Measurements from ENCODE around the gene ALPG. TPM values are rescaled to one million over a fixed set of nuclear protein-coding genes. Genes with fewer than 3 reads are reported as not detected.
"Not testable (repeated sequence)": the region's sequence is repeated elsewhere in the genome, so short reads cannot be mapped to it uniquely, and the experiment has no call there.

Gene ALPG
- polyA plus RNA-seq, 1 donor = not detected

DNA sequence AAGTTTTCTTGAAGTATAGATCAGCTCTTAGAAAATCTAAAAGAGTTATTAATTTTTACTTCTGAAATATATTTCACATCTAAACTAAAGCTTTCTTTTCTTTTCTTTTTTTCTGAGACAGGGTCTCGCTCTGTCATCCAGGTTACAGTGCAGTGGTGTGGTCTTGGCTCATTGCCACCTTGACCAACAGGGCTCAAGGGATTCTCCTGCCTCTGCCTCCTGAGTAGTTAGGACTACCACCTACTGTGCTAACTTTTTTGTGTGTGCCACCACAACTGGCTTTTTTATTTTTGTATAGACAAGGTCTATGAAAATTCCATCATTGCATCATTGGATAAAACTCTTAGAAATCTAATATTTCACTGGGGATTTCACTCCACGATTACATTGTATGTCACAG is 10.0 kb upstream of the ALPG start:
- DNase-seq = no peak

DNA sequence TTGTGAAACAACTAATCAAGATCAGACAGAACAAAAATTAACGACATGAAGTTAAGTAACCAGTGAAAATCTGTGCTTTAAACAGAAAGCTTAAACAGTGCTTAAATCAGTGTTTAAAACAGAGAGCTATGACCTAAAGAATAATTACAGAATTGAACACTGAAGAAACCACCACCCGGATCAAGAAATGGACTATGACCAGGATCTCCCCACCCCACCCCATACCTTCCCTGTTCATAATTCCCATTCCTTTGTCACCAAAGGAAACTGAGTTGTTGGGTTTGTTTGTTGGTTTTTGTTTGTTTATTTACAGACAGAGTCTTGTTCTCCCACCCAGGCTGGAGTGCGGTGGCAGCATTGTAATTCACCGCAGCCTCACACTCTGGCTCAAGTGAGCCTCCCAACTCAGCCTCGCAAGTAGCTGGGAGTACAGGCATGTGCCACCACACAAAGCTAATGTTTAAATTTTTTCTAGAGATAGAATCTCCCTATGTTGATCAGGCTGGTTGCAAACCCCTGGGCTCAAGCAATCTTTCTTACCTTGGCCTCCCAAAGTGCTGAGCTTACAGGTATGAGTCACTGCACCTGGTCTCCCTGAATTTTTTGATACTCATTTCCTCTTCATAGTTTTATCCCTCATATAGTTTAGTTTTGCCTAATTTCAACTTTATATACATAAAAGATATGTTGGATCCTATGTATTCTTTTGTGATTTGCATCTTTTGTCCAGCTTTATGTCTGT is 8.2 kb upstream of the ALPG start:
- DNase-seq = no peak

DNA sequence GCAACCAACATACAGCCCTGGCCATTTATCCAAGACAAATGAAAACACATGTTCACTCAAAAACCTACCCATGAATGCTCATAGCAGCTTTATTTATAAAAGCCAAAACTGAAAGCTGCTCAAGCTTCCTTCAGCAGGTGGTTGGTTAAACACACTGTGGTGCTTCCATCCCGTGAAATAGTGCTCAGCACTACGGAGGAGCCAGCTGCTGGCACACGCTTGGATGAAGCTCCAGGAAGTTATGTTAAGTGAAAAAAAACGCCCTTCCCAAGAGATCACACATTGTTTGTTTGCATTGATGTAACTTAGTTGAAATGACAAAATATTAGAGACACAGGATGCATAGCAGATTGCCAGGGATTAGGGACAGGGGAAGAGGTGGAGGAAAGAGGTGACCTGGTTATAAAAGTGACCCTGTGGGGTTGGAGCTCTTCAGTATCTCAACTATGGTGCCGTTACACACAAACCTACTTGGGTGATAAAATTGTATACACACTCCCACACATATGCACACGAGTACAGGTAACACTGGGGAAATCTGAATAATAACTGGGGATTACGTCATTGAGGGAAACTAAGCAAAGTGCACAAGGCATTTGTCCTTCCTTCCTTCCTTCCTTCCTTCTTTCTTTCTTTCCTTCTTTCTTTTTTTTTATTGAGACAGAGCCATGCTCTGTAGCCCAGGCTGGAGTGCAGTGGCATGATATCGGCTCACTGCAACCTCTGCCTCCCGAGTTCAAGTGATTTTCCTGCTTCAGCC is 6.2 kb upstream of the ALPG start:
- no peak for DNase-seq

DNA sequence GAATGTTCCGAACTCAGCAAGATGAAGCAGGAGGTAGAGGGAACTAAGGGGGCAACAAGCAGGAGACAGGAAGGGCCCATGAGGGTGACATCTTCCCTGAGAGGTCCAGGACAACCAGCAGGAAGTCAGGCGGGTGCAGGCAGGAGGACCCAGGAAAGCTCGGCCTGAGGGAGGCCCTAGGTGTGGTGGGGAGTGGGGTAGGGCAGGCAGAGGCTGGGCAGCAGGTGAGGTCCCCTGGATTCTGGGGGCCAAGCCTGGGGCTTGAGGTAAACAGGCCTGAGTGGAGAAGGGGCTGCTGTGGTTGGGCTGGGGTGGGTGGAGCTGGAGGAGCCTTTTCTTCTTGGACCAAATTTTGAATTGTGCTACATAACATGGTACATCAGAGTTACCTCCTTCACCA is 4.1 kb upstream of the ALPG start:
- DNase-seq = no peak

GRCh38 chr2:232405943-232406510 is 617 bp upstream of the ALPG start:
- no peak for DNase-seq

DNA sequence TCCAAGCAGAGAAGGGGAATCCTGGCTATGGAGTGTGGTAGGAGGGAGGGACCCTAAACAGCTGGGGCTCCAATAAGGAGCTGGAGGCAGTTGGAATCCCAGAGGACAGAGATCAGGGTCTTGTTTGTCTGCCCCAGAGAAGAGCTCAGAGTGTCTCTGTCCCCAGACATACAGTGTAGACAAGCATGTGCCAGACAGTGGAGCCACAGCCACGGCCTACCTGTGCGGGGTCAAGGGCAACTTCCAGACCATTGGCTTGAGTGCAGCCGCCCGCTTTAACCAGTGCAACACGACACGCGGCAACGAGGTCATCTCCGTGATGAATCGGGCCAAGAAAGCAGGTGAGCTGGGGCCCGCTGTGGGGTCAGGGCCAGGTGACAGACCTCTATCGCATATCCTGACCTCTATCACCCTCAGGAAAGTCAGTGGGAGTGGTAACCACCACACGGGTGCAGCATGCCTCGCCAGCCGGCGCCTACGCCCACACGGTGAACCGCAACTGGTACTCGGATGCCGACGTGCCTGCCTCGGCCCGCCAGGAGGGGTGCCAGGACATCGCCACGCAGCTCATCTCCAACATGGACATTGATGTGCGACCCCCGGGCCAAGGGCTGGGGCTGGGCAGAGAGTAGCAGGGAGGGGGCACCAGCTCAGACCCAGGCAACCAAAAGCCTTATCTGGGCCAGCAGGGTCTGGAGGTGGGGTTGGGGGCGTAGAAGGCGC is 945 bp downstream of the ALPG start:
- not testable (repeated sequence) for DNase-seq

- not testable (repeated sequence) for DNase-seq
Measured at GRCh38 chr2:232408269-232408668, 1.6 kb downstream of the ALPG start.

DNA sequence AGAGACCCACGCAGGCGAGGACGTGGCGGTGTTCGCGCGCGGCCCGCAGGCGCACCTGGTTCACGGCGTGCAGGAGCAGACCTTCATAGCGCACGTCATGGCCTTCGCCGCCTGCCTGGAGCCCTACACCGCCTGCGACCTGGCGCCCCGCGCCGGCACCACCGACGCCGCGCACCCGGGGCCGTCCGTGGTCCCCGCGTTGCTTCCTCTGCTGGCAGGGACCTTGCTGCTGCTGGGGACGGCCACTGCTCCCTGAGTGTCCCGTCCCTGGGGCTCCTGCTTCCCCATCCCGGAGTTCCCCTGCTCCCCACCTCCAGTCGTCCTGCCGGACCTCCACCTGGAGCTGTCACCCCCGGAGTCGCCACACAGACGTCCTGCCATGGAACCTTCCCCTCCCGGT is 3.0 kb downstream of the ALPG start:
- not testable (repeated sequence) for DNase-seq

- no peak for DNase-seq
Measured at GRCh38 chr2:232410238-232410900, 3.7 kb downstream of the ALPG start.

DNA sequence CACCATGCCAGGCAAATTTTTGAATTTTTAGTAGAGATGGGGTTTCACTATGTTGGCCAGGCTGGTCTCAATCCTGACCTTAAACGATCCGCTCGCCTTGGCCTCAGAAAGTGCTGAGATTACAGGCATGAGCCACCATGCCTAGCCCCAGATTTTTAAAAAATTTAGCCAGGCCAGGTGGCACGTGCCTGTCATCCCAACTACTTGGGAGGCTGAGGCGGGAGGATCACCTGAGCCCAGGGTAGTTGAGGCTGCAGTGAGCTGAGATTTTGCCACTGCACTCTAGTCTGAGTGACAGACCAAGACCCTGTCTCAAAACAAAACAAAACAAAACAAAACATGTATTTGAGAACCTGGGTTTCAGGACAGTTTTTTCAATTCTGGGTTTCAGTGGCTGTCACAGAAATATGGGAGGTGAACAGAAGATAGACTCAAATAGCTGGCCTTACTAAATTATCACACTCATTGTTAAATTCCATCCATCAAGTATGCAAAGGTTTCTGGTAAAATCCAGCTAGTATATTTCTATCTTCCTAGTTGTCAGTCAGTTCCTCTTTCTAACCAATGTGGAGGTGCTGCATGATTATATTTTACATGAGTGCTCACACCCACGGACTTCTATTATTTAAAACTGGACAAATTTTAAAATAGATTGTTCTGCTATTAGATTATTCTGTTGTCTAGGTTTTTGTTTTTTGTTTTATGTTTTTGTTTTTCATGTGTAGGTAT is 5.4 kb downstream of the ALPG start:
- no peak for DNase-seq

DNA sequence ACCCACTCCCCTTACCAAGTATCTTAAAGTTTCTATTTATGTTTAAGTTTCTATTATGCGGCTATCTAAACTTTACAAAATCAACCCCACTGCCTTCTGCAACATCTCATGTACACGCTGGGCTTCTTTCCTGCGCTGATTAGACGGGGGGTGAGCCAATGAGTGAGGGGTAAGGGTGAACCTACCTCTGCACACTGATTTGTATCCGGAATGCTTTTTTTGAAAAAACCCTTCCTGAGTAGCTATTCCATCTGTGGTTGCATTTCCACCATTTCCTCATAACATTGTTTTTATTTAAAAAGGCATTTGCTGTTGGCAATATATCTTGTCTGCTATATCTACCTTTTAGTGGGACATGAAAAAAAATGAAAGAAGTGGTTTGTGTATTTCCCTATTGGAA is 6.3 kb downstream of the ALPG start:
- DNase-seq = no peak

DNA sequence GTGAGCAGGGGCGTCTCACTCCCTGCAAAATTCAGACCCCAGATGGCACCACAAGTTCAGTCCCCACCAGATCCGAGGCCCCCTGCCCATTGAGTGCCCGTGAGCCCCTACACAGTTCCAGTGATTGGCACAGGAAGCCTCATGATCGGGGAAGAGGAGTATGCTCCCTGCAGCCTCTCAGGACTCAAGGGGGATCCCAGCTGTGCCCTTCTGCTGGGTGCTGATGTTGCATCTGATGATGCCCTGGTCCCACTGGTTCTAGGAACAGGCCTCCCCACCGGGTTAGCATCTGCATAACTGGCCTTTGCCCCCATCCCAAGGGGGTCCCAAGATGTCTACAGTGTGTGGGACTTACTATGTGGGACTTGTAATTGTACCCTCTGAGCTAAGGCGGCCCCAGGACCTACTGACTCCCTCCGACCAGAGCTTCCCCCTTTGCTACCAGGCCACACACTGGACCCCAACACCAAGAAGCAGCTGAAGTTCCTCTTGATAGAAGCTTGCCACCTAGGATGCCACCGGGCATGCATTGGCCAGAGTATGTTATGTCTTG is 8.6 kb downstream of the ALPG start:
- no peak for DNase-seq

- no peak for DNase-seq
Measured at GRCh38 chr2:232415736-232416520, 9.3 kb downstream of the ALPG start.

- no peak for DNase-seq
Measured at GRCh38 chr2:232416521-232417470, 10.2 kb downstream of the ALPG start.

GRCh38 chr2:232417489-232417888 is 10.8 kb downstream of the ALPG start:
- no peak for DNase-seq

DNA sequence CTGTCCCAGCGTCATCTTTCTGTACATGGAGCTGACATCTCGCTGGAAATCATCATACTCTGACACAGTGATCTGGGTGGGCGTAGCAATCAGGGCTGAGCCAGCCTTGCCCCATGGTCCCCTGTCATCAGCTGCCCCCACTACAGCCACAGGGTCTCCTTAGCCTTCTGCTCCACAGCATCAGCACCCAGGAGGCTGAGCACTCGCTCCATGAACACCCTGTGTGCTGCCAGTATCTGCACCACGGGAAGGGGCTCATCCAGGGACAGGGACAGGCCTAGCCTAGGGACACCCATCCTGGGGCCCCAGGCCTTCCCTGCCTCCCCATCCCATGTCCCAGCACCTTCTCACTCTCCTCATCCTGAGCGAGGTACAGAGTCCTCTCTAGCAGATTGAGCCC is 11.4 kb downstream of the ALPG start:
- DNase-seq = no peak

DNA sequence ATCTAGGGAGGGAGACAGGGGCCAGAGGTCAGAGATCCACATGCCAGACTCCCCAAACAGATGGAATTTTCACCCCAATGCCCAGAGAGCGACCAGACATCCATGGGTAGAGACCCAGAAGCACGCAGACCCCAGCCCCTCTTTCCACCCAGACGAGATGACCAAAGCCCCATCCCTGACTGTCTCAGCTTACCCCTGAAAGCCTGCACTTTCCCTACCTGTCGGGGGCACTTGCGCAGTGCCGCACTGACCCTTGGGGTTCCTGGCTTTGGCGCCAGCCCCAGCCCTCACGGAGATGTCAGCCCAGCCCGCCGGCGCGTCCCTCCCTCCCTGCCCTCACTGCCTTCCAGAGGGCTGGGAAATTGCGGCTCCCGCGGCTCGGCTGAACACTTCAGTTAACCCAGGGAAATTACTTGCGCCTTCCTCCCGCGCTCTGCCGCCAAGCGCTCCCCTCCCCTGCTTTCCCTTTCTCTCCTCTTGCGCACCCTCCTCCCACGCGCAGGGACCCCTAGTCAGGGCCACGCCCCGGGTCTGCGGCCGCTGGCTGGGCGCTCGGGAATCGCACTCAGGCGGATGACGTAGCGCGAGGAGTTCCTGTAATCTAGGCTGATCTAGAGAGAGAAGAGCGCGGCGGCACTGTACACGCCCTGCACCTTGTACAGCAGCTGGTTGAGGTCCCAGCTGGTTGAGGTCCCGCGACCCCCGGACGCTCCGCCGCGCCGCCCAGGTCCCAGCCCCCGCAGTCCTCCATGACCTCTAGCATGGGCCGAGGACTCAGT is 12.0 kb downstream of the ALPG start:
- no peak for DNase-seq
